ENCODE data around the gene TMEM120B. TPM values are rescaled to one million over a fixed set of nuclear protein-coding genes. Genes with fewer than 3 reads are reported as not detected.

TMEM120B gene
- total RNA-seq, 1 donor from 2014 or later, result 3.9 TPM

DNA sequence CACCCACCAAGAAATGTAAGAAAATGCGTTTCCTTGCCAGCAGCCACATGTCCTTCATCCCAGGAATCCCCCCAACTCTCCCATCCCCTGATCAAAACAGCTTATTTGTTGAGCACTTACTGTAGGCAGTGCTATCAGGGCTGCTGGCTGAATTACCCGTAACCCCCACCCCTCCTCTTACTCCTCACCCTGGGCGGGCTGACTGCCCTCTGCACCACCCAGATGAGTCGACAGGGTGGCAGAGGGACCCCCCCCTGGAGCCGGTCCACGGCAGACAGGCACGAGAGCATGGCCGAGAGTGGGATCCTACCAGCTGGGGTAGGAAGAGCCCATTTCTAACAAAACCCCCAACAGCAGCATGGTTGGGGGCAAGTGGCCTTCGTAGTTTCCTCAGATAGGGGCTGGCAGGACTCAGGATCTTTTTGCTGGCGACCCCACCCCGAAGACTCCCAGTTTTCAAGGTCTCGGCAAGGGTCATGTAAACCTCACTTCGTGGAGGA, 82.0 kb downstream of the TMEM120B start:
- no peaks in the 10 kb centered on the region for H3K27me3 ChIP-seq
- H3K27ac ChIP-seq, result peak overlapping the region; percentile 100
- TF ChIP-seq POLR2A (IDR thresholded peaks at IDR 0.05) (no peak), POLR2AphosphoS5 (IDR thresholded peaks at IDR 0.05; ENCODE audit: insufficient read depth in 1 of 2, low read depth in 1 of 2) (no peak)
- TF ChIP-seq, protein P1, sequence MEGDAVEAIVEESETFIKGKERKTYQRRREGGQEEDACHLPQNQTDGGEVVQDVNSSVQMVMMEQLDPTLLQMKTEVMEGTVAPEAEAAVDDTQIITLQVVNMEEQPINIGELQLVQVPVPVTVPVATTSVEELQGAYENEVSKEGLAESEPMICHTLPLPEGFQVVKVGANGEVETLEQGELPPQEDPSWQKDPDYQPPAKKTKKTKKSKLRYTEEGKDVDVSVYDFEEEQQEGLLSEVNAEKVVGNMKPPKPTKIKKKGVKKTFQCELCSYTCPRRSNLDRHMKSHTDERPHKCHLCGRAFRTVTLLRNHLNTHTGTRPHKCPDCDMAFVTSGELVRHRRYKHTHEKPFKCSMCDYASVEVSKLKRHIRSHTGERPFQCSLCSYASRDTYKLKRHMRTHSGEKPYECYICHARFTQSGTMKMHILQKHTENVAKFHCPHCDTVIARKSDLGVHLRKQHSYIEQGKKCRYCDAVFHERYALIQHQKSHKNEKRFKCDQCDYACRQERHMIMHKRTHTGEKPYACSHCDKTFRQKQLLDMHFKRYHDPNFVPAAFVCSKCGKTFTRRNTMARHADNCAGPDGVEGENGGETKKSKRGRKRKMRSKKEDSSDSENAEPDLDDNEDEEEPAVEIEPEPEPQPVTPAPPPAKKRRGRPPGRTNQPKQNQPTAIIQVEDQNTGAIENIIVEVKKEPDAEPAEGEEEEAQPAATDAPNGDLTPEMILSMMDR (IDR thresholded peaks at IDR 0.05), result no peak
- DNase-seq (ENCODE audit: extremely low spot score in 2 of 2), result no peak
- H3K4me1 ChIP-seq, result peaks cover 74% of the 10 kb centered on the region
- H3K4me3 ChIP-seq, result peak overlapping the region; percentile 62 to 65
- intact Hi-C loops (cut with DNase I), result loop anchor here (1.0 to 5.0 kb wide), 3 partner anchors 17 to 97 kb away; partner anchors contain the start of gene PSMD9
- no peaks in the 10 kb centered on the region for H3K9me3 ChIP-seq
- H3K36me3 ChIP-seq, result peaks cover 0 to 11% of the 10 kb centered on the region in 2 donors

GRCh38 chr12:121795034-121795968, 82.7 kb downstream of the TMEM120B start:
- TF ChIP-seq, protein P1 (IDR thresholded peaks at IDR 0.05), result peak; percentile 96 to 99 (median 98)
- TF ChIP-seq POLR2AphosphoS5 (IDR thresholded peaks at IDR 0.05; ENCODE audit: insufficient read depth in 1 of 2, low read depth in 1 of 2) (peak; percentile 13 to 20), POLR2A (IDR thresholded peaks at IDR 0.05) (no peak)
- peaks cover 0 to 11% of the 10 kb centered on the region in 2 donors for H3K36me3 ChIP-seq
- intact Hi-C loops (cut with DNase I), result loop anchor here (1.0 to 5.0 kb wide), 2 partner anchors 16 to 92 kb away; partner anchors contain the start of gene PSMD9
- H3K9me3 ChIP-seq, result no peaks in the 10 kb centered on the region
- peak overlapping the region; percentile 100 for H3K27ac ChIP-seq
- H3K27me3 ChIP-seq, result no peaks in the 10 kb centered on the region
- peak overlapping the region; percentile 62 to 65 for H3K4me3 ChIP-seq
- peaks cover 71% of the 10 kb centered on the region for H3K4me1 ChIP-seq
- DNase-seq (ENCODE audit: extremely low spot score in 2 of 2), result no peak

- TF ChIP-seq, protein P1 (IDR thresholded peaks at IDR 0.05), result peak in 1 of 3 experiments; percentile 20
- TF ChIP-seq POLR2A (IDR thresholded peaks at IDR 0.05) (no peak), POLR2AphosphoS5 (IDR thresholded peaks at IDR 0.05; ENCODE audit: insufficient read depth in 1 of 2, low read depth in 1 of 2) (peak; percentile 85 to 89)
- Histone ChIP-seq H3K4me1 (peaks cover 76% of the 10 kb centered on the region), H3K4me3 (peak overlapping the region; percentile 58 to 87), H3K36me3 (peaks cover 0 to 11% of the 10 kb centered on the region in 2 donors), H3K27me3 (no peaks in the 10 kb centered on the region), H3K27ac (peak overlapping the region; percentile 100), H3K9me3 (no peaks in the 10 kb centered on the region)
- intact Hi-C loops (cut with DNase I), result loop anchor here (5.0 kb wide), 1 partner anchor 90 kb away; the partner anchor contains the start of gene PSMD9
- peak in 1 of 2 donors; percentile 96 for DNase-seq (ENCODE audit: extremely low spot score in 2 of 2)
These were observed 84.6 kb downstream of the TMEM120B start for GRCh38 chr12:121796855-121797751.

- no peaks in the 10 kb centered on the region for H3K27me3 ChIP-seq
- intact Hi-C loops (cut with DNase I), result loop anchor here (5.0 kb wide), 1 partner anchor 89 kb away; the partner anchor contains the start of gene PSMD9
- no peaks in the 10 kb centered on the region for H3K9me3 ChIP-seq
- peaks cover 0 to 11% of the 10 kb centered on the region in 2 donors for H3K36me3 ChIP-seq
- peak overlapping the region; percentile 58 to 87 for H3K4me3 ChIP-seq
- DNase-seq (ENCODE audit: extremely low spot score in 2 of 2), result no peak
- peak overlapping the region; percentile 100 for H3K27ac ChIP-seq
- peaks cover 71% of the 10 kb centered on the region for H3K4me1 ChIP-seq
- TF ChIP-seq POLR2A (IDR thresholded peaks at IDR 0.05), result no peak
- TF ChIP-seq, protein P1 (IDR thresholded peaks at IDR 0.05), result no peak
- TF ChIP-seq POLR2AphosphoS5 (IDR thresholded peaks at IDR 0.05; ENCODE audit: insufficient read depth in 1 of 2, low read depth in 1 of 2), result no peak
These were observed 85.6 kb downstream of the TMEM120B start for GRCh38 chr12:121797937-121798786.
